ENCODE results near the gene CKAP2L. TPM values are rescaled to one million over a fixed set of nuclear protein-coding genes. Genes with fewer than 3 reads are reported as not detected.

Gene CKAP2L
- total RNA-seq, 1 experiment from 2014 or later: 42.5 TPM

GRCh38 chr2:112723995-112724394, 40.4 kb downstream of the CKAP2L start:
- H3K27ac Mint-ChIP-seq (ENCODE audit: unreplicated experiment): peak overlapping the region; percentile 84
- peaks cover 38% of the 10 kb centered on the region for H3K4me1 Mint-ChIP-seq (ENCODE audit: low read depth, unreplicated experiment)
- CTCF ChIA-PET: interaction anchor here (1.2 to 3.4 kb wide), 5 partner anchors 14 to 237 kb away, joined by 3 to 92 read pairs (median 4); no protein-coding TSS in a partner anchor
- BruUV-seq (replicated peaks): no TSS peak
- no peak for TF ChIP-seq CTCF (IDR thresholded peaks at IDR 0.05; ENCODE audit: unreplicated experiment)
- DNase-seq: no peak
- no peak overlapping the region for H3K4me3 Mint-ChIP-seq (ENCODE audit: low read depth, unreplicated experiment)
- peaks cover 21% of the 10 kb centered on the region for H3K36me3 Mint-ChIP-seq (ENCODE audit: insufficient read depth, unreplicated experiment)
- H3K9me3 Mint-ChIP-seq (ENCODE audit: low read depth, unreplicated experiment): no peaks in the 10 kb centered on the region
- intact Hi-C loops (cut with micrococcal nuclease; ENCODE audit: unreplicated experiment): no loop called here
- peaks cover 4% of the 10 kb centered on the region for H3K27me3 Mint-ChIP-seq (ENCODE audit: unreplicated experiment)

GRCh38 chr2:112723547-112723940, 40.9 kb downstream of the CKAP2L start:
- no TSS peak for BruUV-seq (replicated peaks)
- peaks cover 17% of the 10 kb centered on the region for H3K36me3 Mint-ChIP-seq (ENCODE audit: insufficient read depth, unreplicated experiment)
- no peak for DNase-seq
- H3K4me3 Mint-ChIP-seq (ENCODE audit: low read depth, unreplicated experiment): no peak overlapping the region
- intact Hi-C loops (cut with micrococcal nuclease; ENCODE audit: unreplicated experiment): no loop called here
- no peaks in the 10 kb centered on the region for H3K9me3 Mint-ChIP-seq (ENCODE audit: low read depth, unreplicated experiment)
- peaks cover 33% of the 10 kb centered on the region for H3K4me1 Mint-ChIP-seq (ENCODE audit: low read depth, unreplicated experiment)
- peaks cover 8% of the 10 kb centered on the region for H3K27me3 Mint-ChIP-seq (ENCODE audit: unreplicated experiment)
- TF ChIP-seq CTCF (IDR thresholded peaks at IDR 0.05; ENCODE audit: unreplicated experiment): no peak
- no peak overlapping the region for H3K27ac Mint-ChIP-seq (ENCODE audit: unreplicated experiment)
- CTCF ChIA-PET: no interaction called here

GRCh38 chr2:112722816-112723546, 41.4 kb downstream of the CKAP2L start:
- BruUV-seq (replicated peaks): no TSS peak
- no peak for DNase-seq
- no peak for TF ChIP-seq CTCF (IDR thresholded peaks at IDR 0.05; ENCODE audit: unreplicated experiment)
- intact Hi-C loops (cut with micrococcal nuclease; ENCODE audit: unreplicated experiment): no loop called here
- CTCF ChIA-PET: no interaction called here
- Mint-ChIP-seq H3K27me3 (ENCODE audit: unreplicated experiment) (peaks cover 8% of the 10 kb centered on the region), H3K9me3 (ENCODE audit: low read depth, unreplicated experiment) (no peaks in the 10 kb centered on the region), H3K4me1 (ENCODE audit: low read depth, unreplicated experiment) (peaks cover 27% of the 10 kb centered on the region), H3K4me3 (ENCODE audit: low read depth, unreplicated experiment) (no peak overlapping the region), H3K27ac (ENCODE audit: unreplicated experiment) (no peak overlapping the region), H3K36me3 (ENCODE audit: insufficient read depth, unreplicated experiment) (peaks cover 15% of the 10 kb centered on the region)

- no peak for TF ChIP-seq CTCF (IDR thresholded peaks at IDR 0.05; ENCODE audit: unreplicated experiment)
- BruUV-seq (replicated peaks): no TSS peak
- no peaks in the 10 kb centered on the region for H3K9me3 Mint-ChIP-seq (ENCODE audit: low read depth, unreplicated experiment)
- intact Hi-C loops (cut with micrococcal nuclease; ENCODE audit: unreplicated experiment): no loop called here
- H3K27me3 Mint-ChIP-seq (ENCODE audit: unreplicated experiment): peaks cover 8% of the 10 kb centered on the region
- peaks cover 17% of the 10 kb centered on the region for H3K4me1 Mint-ChIP-seq (ENCODE audit: low read depth, unreplicated experiment)
- peaks cover 14% of the 10 kb centered on the region for H3K36me3 Mint-ChIP-seq (ENCODE audit: insufficient read depth, unreplicated experiment)
- DNase-seq: no peak
- CTCF ChIA-PET: no interaction called here
- H3K27ac Mint-ChIP-seq (ENCODE audit: unreplicated experiment): no peak overlapping the region
- H3K4me3 Mint-ChIP-seq (ENCODE audit: low read depth, unreplicated experiment): no peak overlapping the region
These were observed 42.4 kb downstream of the CKAP2L start for GRCh38 chr2:112721819-112722522.
